OCI-LY3 (cell line): ENCODE measurements around the gene CASP12.

Experiments used
- CTCF ChIP-seq: fragments of 200-600, 300-600 bp; sonication (generic); IDR thresholded peaks from 2 replicates; pipeline ENCODE4 v1.5.1; 2014; ENCODE audit warnings: antibody characterized with exemption, low read length, low read depth
- EZH2phosphoT487 ChIP-seq: fragments of 200-600 bp; shearing (Covaris generic); IDR thresholded peaks from 2 replicates; pipeline ENCODE4 v1.6.1; 2018; ENCODE audit warnings: antibody characterized with exemption, mixed run types, low read depth

GRCh38 chr11:104892723-104893511 is 5.3 kb downstream of the CASP12 start:
- TF ChIP-seq CTCF (no peak), EZH2phosphoT487 (no peak)
